ENCODE measurements around the gene DPP4.

DNA sequence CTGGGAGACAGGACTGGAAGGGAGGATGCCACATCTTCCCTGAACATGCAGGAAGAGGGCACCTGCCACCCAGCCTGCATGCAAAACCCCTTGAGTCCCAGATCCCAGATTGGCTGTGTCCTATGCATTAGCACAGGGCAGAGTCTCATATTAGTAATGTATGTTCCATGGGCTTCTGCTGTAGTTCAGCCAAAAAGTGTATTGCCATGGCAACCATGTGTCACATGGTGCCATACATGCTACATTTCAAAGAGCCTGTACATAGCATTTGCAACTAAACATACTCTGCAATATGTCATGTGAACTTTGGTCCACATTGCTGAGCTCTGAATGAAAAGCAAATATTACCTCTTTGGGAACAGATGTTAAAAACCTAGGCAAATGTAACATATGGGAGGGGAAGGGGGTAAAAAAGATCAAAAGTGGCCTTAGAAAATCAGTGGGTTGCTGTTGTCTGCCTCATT is 78.4 kb downstream of the DPP4 start:
- TF ChIP-seq, protein P1, sequence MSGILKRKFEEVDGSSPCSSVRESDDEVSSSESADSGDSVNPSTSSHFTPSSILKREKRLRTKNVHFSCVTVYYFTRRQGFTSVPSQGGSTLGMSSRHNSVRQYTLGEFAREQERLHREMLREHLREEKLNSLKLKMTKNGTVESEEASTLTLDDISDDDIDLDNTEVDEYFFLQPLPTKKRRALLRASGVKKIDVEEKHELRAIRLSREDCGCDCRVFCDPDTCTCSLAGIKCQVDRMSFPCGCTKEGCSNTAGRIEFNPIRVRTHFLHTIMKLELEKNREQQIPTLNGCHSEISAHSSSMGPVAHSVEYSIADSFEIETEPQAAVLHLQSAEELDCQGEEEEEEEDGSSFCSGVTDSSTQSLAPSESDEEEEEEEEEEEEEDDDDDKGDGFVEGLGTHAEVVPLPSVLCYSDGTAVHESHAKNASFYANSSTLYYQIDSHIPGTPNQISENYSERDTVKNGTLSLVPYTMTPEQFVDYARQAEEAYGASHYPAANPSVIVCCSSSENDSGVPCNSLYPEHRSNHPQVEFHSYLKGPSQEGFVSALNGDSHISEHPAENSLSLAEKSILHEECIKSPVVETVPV (CRISPR knock-in tag; IDR thresholded peaks at IDR 0.05), result no peak
- TF ChIP-seq TSHZ2 (CRISPR knock-in tag; IDR thresholded peaks at IDR 0.05) (no peak), TOX (CRISPR knock-in tag; IDR thresholded peaks at IDR 0.05; ENCODE audit: borderline replicate concordance) (no peak), ZFP30 (CRISPR knock-in tag; IDR thresholded peaks at IDR 0.05) (no peak), PATZ1 (CRISPR knock-in tag; IDR thresholded peaks at IDR 0.05; ENCODE audit: borderline replicate concordance) (no peak)
